C4-2B (cell line): ENCODE data around the gene PCDH9.

ENCODE experiments used
- ZFX ChIP-seq: fragments of 450-650 bp; IDR thresholded peaks from 2 replicates; pipeline ENCODE4 v1.6.1; 2017
- TF ChIP-seq, protein P1 (sequence below): fragments of 450-650 bp; conservative IDR thresholded peaks from 2 replicates; pipeline ENCODE4 v1.5.1; 2017; ENCODE audit warnings: mild to moderate bottlenecking

DNA sequence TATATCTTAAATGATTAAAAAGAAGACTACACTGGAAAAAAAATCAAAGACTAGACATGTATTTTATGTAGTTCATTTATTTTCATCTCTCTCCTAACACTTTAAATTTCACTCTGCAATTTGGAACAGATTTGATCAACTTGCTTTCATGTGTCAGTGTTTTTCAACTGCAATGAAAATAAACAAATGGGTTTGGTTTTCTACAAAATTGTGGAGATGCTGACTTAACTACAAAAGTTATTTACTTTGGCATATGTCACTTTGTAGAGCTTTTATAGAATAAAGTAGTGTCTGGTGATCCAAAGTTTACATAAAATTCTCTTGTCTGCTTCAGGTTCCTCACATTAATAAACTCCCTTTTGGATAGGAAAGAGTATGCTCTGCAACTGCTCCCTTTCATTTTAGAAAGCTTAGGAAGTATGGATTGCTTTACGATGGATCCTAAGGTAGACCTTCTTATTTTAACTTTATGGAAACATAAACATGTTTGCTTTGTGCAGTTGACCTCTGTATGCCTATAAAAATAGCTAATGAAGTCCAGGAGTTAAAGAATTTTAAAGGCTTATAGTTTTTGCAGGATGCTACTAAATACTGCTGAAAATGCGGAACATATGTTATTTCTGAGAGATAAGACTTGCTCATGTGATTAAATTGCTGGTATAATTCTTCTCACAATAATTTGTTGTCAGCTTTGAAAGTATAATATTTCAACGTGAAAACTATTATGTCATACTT, 815.9 kb downstream of the PCDH9 start:
- TF ChIP-seq, protein P1, sequence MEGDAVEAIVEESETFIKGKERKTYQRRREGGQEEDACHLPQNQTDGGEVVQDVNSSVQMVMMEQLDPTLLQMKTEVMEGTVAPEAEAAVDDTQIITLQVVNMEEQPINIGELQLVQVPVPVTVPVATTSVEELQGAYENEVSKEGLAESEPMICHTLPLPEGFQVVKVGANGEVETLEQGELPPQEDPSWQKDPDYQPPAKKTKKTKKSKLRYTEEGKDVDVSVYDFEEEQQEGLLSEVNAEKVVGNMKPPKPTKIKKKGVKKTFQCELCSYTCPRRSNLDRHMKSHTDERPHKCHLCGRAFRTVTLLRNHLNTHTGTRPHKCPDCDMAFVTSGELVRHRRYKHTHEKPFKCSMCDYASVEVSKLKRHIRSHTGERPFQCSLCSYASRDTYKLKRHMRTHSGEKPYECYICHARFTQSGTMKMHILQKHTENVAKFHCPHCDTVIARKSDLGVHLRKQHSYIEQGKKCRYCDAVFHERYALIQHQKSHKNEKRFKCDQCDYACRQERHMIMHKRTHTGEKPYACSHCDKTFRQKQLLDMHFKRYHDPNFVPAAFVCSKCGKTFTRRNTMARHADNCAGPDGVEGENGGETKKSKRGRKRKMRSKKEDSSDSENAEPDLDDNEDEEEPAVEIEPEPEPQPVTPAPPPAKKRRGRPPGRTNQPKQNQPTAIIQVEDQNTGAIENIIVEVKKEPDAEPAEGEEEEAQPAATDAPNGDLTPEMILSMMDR: no peak
- no peak for TF ChIP-seq ZFX
